ENCODE results near the gene RNF169. TPM values are rescaled to one million over a fixed set of nuclear protein-coding genes. Genes with fewer than 3 reads are reported as not detected.

Gene RNF169
- total RNA-seq, 2 donors from 2014 or later: 10.6 to 10.7 TPM

DNA sequence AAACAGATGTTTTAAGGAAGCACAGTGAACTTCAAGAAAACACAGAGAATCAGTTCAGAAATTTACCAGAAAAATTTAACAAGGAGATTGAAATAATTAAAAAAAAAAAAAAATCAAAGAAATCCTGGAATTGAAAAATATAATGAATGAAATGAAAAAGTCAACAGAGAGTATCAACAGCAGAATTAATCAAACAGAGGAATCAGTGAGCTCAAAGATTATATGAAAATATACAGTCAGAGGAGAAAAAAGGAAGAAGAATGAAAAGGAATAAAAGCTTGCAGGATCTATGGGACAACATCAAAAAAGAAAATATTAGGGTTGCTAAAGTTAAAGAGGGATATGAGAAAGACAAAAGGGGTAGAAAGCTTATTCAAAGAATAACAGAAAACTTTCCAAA lies 117.9 kb downstream of the RNF169 start:
- no peak for DNase-seq (ENCODE audit: low spot score)
- Histone ChIP-seq H3K27me3 (no peaks in the 10 kb centered on the region), H3K27ac (no peak overlapping the region), H3K4me3 (no peak overlapping the region), H3K4me1 (no peaks in the 10 kb centered on the region), H3K9me3 (peaks cover 34 to 66% of the 10 kb centered on the region in 2 donors), H3K36me3 (peaks cover 65% of the 10 kb centered on the region)
- TF ChIP-seq, protein P1, sequence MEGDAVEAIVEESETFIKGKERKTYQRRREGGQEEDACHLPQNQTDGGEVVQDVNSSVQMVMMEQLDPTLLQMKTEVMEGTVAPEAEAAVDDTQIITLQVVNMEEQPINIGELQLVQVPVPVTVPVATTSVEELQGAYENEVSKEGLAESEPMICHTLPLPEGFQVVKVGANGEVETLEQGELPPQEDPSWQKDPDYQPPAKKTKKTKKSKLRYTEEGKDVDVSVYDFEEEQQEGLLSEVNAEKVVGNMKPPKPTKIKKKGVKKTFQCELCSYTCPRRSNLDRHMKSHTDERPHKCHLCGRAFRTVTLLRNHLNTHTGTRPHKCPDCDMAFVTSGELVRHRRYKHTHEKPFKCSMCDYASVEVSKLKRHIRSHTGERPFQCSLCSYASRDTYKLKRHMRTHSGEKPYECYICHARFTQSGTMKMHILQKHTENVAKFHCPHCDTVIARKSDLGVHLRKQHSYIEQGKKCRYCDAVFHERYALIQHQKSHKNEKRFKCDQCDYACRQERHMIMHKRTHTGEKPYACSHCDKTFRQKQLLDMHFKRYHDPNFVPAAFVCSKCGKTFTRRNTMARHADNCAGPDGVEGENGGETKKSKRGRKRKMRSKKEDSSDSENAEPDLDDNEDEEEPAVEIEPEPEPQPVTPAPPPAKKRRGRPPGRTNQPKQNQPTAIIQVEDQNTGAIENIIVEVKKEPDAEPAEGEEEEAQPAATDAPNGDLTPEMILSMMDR (IDR thresholded peaks at IDR 0.05): no peak

DNA sequence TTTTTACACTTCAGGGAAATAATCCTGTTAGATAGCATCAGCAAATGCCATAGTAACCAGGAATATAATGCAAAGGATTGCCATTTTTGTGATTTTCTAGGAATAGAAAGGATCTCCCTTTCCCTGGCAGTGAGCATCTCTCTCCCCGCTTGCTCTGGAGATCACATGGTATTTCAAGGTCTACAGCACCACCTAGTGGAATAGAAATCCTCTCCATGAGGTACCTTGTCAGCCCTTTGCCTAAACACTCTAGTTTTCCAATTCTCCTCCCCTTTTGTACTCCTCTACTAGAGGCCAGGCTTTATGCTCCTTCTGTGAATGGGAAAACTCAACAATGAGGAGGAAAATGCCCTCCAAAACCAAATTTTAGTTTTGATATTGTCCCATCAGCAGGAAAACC lies 121.8 kb downstream of the RNF169 start:
- H3K27me3 ChIP-seq: no peaks in the 10 kb centered on the region
- H3K4me1 ChIP-seq: no peaks in the 10 kb centered on the region
- no peak for DNase-seq (ENCODE audit: low spot score)
- H3K36me3 ChIP-seq: peaks cover 41% of the 10 kb centered on the region
- no peak overlapping the region for H3K4me3 ChIP-seq
- TF ChIP-seq, protein P1 (IDR thresholded peaks at IDR 0.05): no peak
- H3K9me3 ChIP-seq: peaks cover 35 to 82% of the 10 kb centered on the region in 2 donors
- no peak overlapping the region for H3K27ac ChIP-seq

DNA sequence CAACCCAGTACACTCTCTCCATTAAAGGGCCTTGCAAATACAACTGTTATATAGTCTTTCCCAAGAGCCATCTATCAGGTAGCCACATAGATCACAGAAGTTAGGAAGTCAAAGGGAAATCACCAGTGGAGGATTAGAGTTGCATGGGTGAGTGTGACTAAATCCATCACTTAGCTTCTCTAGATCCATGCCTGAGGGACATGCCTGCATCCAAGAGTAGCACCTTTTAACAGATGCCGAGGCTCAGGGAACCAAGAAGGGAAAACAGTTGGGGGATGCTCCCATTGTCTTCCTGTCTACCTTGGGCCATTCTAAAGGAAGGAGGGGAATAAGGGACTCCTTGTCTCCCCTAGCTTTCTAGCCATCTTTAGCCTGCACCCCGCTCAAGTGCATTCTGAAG lies 122.4 kb downstream of the RNF169 start:
- H3K9me3 ChIP-seq: peaks cover 30 to 80% of the 10 kb centered on the region in 2 donors
- TF ChIP-seq, protein P1 (IDR thresholded peaks at IDR 0.05): no peak
- peaks cover 44% of the 10 kb centered on the region for H3K36me3 ChIP-seq
- no peaks in the 10 kb centered on the region for H3K4me1 ChIP-seq
- H3K27me3 ChIP-seq: no peaks in the 10 kb centered on the region
- H3K27ac ChIP-seq: no peak overlapping the region
- no peak overlapping the region for H3K4me3 ChIP-seq
- DNase-seq (ENCODE audit: low spot score): no peak

DNA sequence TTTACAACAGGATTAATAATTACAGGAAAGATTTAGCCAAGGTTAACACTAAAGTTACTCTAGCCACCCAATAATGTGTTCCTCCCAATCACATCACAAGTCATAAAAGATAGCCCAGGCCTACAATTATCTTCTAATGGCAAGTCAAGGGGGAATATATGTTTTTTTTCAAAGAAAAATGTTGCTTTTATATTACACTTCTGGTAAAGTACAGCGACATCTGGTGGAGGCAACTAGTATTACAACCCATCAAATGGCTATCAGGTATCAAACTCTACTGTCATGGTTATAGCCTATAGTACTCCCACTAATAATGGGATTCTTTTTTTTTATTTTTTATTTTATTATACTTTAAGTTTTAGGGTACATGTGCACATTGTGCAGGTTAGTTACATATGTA lies 128.5 kb downstream of the RNF169 start:
- Histone ChIP-seq H3K4me1 (no peaks in the 10 kb centered on the region), H3K27me3 (no peaks in the 10 kb centered on the region), H3K4me3 (no peak overlapping the region), H3K36me3 (peaks cover 14% of the 10 kb centered on the region), H3K9me3 (peaks cover 0 to 28% of the 10 kb centered on the region in 2 donors), H3K27ac (no peak overlapping the region)
- TF ChIP-seq, protein P1 (IDR thresholded peaks at IDR 0.05): peak in 1 of 2 donors; percentile 40
- no peak for DNase-seq (ENCODE audit: low spot score)

Small RNA genes within 50 kb of the gene (microRNA-seq; reads per million reads assigned to microRNA genes)
- gene MIR4696 (ENCODE audit: borderline number of aligned reads in 2 of 2, borderline replicate concordance in 1 of 2): 0 to 0.71 reads per million in 2 donors

Other genes starting within 250 kb of the RNF169 start
- 1 to 10 TPM; 4.6 to 7.0 TPM for gene POLD3, start 156.3 kb upstream of the RNF169 start, total RNA-seq
- 1 to 10 TPM; 2.0 to 4.2 TPM for gene CHRDL2, start 17.4 kb upstream of the RNF169 start, total RNA-seq
- gene XRRA1, start 200.2 kb downstream of the RNF169 start, total RNA-seq: 1 to 10 TPM; 6.8 to 8.1 TPM
- 10 to 100 TPM; 26.6 to 34.7 TPM for gene SPCS2, start 200.4 kb downstream of the RNF169 start, total RNA-seq
- gene NEU3, start 240.1 kb downstream of the RNF169 start, total RNA-seq: 1 to 10 TPM; 3.0 to 8.4 TPM